ENCODE data around the gene MAML2.

DNA sequence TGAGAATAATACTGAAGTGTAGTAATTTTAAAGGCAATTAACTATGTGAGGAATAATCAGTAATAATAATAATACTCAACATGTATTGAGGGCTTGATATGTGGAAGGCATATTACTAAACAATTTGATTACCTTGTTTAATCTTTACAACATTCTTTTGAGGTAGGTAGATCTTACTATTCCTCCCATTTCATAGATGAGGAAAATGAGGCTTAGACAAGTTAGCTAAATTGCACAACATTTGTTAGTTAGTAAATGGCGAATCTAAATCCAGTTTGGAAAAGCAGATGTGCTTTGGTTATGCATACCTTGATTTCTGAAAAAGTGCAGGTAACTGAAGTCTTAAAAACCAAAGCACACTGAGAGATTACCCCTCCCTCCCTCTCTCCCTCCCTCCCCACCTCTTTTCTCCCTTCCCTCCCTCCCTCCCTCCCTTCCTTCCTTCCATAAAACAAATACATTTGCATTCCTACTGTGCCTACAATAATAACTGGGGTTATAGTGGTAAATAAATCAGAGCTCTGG is 326.0 kb downstream of the MAML2 start:
- TF ChIP-seq, protein P1, sequence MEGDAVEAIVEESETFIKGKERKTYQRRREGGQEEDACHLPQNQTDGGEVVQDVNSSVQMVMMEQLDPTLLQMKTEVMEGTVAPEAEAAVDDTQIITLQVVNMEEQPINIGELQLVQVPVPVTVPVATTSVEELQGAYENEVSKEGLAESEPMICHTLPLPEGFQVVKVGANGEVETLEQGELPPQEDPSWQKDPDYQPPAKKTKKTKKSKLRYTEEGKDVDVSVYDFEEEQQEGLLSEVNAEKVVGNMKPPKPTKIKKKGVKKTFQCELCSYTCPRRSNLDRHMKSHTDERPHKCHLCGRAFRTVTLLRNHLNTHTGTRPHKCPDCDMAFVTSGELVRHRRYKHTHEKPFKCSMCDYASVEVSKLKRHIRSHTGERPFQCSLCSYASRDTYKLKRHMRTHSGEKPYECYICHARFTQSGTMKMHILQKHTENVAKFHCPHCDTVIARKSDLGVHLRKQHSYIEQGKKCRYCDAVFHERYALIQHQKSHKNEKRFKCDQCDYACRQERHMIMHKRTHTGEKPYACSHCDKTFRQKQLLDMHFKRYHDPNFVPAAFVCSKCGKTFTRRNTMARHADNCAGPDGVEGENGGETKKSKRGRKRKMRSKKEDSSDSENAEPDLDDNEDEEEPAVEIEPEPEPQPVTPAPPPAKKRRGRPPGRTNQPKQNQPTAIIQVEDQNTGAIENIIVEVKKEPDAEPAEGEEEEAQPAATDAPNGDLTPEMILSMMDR (IDR thresholded peaks at IDR 0.05; ENCODE audit: borderline replicate concordance, extremely low read depth, low read length, poor library complexity, severe bottlenecking): no peak
- no peak for TF ChIP-seq EZH2 (IDR thresholded peaks at IDR 0.05; ENCODE audit: borderline replicate concordance, low read depth, low read length, severe bottlenecking)

Measured in DND-41 (cell line).